Epithelial cell of proximal tubule (primary cell): ENCODE measurements around the gene GPR62. TPM values are rescaled to one million over a fixed set of nuclear protein-coding genes. Genes with fewer than 3 reads are reported as not detected.
A peak's percentile ranks its signal among the peaks of the same experiment; 100 is the strongest.
"Not testable (repeated sequence)": the region's sequence is repeated elsewhere in the genome, so short reads cannot be mapped to it uniquely, and the experiment has no call there.

Experiments used
- DNase-seq: peaks from one replicate; pipeline ENCODE4 v3.0.0-alpha.2; 2011; ENCODE audit warnings: low read depth
- H3K4me3 ChIP-seq: 2 replicates; pipeline ENCODE4 v1.5.1; 2011; ENCODE audit warnings: low read depth, mild to moderate bottlenecking, low read length
- total RNA-seq: library from RNA; depleted of rRNA; stranded (reverse); fragments of >200 nt; gene quantifications from 2 replicates; pipeline ENCODE4 v1.2.3, GENCODE V29; 2015
- TF ChIP-seq, protein P1 (sequence below): conservative IDR thresholded peaks from 2 replicates; pipeline ENCODE4 v1.5.1; 2012; ENCODE audit warnings: low read depth, mild to moderate bottlenecking, low read length

Gene GPR62
- total RNA-seq, 1 donor from 2014 or later: not detected

DNA sequence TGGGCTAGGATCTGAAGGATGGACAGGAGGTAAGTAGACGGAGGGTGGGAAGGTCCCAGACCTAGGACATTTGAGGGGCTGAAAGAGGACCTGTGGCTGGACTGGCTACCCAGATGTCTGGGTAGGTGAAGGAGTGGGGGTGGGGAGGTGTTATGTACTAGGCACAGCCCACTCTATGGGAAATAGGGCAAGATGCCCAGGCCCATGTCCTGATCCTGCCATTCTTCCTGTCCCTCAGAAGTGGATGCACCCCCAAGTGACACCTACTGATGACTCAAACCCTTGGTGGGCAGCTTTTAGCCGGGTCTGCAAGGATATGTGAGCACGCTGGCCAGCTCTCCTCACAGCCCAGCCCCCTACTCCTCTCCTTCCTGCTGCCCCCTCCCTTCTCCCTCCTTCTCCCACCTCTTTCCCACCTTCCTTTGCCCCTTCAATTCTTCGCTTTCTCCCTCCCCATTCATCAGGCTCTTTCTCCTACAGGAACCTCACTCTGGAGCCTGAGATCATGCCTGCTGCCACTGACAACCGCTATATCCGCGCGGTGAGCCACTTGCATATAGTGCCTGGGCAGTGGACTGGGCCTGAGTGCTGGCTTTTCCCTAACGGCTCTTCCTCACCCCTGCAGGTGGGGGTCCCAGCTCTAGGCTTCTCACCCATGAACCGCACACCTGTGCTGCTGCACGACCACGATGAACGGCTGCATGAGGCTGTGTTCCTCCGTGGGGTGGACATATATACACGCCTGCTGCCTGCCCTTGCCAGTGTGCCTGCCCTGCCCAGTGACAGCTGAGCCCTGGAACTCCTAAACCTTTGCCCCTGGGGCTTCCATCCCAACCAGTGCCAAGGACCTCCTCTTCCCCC is 33.3 kb downstream of the GPR62 start:
- no peak overlapping the region for H3K4me3 ChIP-seq
- TF ChIP-seq, protein P1, sequence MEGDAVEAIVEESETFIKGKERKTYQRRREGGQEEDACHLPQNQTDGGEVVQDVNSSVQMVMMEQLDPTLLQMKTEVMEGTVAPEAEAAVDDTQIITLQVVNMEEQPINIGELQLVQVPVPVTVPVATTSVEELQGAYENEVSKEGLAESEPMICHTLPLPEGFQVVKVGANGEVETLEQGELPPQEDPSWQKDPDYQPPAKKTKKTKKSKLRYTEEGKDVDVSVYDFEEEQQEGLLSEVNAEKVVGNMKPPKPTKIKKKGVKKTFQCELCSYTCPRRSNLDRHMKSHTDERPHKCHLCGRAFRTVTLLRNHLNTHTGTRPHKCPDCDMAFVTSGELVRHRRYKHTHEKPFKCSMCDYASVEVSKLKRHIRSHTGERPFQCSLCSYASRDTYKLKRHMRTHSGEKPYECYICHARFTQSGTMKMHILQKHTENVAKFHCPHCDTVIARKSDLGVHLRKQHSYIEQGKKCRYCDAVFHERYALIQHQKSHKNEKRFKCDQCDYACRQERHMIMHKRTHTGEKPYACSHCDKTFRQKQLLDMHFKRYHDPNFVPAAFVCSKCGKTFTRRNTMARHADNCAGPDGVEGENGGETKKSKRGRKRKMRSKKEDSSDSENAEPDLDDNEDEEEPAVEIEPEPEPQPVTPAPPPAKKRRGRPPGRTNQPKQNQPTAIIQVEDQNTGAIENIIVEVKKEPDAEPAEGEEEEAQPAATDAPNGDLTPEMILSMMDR: no peak
- DNase-seq: no peak

DNA sequence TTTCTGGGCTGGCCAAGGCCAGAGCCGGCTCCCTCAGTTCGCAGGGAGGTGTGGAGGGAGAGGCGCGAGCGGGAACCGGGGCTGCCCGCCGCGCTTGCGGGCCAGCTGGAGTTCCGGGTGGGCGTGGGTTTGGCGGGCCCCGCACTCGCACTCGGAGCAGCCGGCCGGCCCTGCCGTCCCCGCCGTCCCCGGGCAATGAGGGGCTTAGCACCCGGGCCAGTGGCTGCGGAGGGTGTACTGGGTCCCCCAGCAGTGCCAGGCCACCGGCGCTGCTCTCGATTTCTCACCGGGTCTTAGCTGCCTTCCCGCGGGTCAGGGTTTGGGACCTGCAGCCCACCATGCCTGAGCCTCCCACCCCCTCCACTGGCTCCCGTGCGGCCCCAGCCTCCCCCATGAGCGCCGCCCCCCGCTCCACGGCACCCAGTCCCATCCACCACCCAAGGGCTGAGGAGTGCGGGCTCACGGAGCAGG is 35.4 kb downstream of the GPR62 start:
- not testable (repeated sequence) for H3K4me3 ChIP-seq, DNase-seq

DNA sequence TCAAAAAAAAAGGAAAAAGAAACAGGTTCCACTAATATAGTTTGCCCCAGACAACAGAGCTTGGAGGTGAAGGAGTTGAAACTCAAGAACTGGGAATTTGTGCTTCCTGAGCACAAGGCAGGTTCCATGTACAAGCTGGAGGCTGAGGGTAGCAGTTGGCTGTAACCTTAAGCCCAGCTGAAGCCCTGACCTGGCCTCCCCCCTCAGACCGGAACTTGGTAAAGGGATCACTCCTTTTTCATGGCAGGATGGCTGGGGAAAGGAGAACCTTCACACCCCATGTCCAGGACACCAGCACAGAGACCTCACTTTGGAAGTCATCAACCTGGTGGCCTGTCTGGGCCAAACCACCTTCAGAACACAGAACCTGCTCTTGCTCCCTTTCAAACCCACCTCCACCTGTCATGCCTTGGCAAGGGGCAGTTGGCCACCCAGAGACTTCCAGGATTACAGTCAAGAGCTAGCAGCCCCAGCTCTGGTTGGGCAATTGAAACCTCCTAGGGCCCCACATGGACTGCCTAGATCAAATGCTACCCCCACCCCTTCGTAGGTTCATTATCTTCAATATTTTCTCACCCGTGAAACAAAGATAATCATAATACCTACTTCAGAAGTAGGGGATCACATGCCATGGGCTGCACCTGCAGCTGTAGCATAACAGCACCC is 37.0 kb downstream of the GPR62 start:
- no peak overlapping the region for H3K4me3 ChIP-seq
- no peak for DNase-seq
- TF ChIP-seq, protein P1: no peak

DNA sequence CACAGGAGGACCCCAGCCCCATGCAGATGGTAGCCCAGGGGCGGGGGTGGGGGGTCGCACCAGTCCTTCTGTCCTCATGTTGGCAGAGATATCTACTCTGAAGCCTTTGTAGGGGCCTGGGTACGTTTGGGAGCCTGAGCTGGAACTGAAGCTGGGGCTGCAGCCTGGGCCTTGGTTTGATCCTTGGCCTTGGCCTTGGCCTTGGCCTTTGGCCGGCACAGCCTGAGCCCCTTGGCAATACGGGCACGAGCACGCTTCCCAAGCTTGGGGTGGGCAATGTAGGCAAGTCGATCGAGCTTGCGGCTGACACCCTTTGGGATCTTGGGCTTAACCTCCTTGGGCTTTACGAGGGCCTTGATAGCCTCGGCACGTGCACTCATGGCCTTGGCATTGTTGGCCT is 38.5 kb downstream of the GPR62 start:
- not testable (repeated sequence) for DNase-seq, H3K4me3 ChIP-seq

DNA sequence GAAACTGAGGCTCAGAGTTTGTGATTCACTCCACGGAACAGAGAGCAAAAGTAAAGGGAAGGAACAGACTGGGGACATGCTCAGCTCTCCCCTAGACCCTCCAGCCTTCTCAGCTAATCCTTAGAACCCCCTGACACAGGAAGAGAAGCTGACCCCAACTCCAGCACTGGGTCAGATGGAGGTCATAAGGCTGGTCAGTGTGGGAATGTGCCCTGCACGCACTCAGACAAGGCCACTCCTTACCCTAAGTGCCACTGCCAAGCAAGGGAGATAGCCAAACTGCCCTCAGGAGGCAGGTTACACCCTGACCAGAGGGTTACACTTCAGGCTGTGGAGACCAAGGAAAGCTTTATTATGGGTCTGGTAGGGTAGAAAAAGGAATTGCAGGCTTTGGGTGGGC is 39.3 kb downstream of the GPR62 start:
- TF ChIP-seq, protein P1: no peak
- H3K4me3 ChIP-seq: peak overlapping the region; percentile 99
- DNase-seq: no peak

DNA sequence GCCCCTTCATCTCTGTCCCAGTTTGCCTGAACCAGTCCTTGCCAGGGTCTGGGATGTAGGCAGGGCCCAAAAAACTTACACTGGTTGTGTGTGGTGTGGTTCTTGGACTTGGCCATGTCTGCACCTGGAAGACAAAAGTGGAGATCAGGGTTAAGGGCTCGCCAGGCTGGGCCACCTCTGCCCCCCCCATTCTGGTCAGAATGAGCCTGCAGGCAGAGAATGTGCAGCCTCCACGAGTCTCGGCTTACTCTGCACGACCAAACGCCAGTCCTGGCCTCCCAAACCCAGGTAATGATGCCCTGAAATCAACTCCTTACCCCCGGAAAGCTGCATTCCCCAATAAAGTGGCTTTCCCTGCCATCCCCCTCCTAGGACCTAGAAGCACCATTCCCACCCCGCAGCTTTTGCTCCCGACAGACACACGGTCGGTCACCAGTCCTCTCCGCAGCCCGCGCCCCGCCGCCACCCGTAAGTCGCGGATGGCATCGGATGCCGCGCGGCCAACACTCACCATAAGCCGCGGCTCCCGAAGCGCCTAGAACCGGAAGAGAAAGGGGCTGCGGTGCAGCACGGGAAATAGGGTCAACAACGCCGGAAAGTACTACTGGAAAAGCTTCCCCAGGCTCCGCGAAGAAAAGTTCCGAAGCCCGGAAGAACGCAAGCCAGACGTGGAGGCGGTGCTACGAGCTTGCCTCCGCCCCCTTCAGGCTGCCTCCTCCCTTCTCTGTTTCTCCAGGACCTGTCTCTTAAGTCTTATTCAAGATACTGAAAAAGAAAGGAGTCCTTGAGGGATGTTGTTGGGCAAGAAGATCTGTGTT is 40.4 kb downstream of the GPR62 start, which contains the start of gene RPL29:
RPL29 (minus strand) TSS at position 550 of the 818 bp plus-strand sequence; CDS start at position 116, 434 bp downstream.
- peak; percentile 73 for DNase-seq
- TF ChIP-seq, protein P1: no peak
- H3K4me3 ChIP-seq: peak within 1 kb of the TSS; percentile 99

DNA sequence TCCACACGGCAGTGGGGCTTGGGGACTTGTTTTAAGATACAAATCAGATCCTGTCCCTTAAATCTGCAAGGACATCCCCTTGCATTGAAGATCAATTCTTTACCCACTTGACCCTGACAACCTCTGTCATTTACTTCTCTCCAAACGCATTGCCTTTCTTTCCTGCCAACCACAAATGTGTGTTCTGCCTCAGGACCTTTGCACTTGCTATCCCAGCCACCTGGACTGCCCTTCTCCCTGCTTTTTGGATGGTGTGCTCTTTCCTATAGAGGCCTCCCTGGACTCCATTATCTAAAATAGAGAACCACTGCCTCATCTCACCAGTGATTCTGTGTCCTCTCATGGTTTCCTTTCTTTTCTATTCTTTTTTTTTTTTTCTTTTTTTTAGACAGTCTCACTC is 42.0 kb downstream of the GPR62 start:
- TF ChIP-seq, protein P1: no peak
- DNase-seq: no peak
- H3K4me3 ChIP-seq: no peak overlapping the region
